Suppressor macrophage treated with lipopolysaccharide for 1 hour (primary cell): ENCODE data around the gene ZNF385A.

ENCODE experiments used
- DNase-seq, 3 donors: peaks; one replicate each; pipeline ENCODE4 v3.0.0-alpha.2; 2020 to 2022

The ZNF385A gene, protein sequence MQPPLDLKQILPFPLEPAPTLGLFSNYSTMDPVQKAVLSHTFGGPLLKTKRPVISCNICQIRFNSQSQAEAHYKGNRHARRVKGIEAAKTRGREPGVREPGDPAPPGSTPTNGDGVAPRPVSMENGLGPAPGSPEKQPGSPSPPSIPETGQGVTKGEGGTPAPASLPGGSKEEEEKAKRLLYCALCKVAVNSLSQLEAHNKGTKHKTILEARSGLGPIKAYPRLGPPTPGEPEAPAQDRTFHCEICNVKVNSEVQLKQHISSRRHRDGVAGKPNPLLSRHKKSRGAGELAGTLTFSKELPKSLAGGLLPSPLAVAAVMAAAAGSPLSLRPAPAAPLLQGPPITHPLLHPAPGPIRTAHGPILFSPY

DNA sequence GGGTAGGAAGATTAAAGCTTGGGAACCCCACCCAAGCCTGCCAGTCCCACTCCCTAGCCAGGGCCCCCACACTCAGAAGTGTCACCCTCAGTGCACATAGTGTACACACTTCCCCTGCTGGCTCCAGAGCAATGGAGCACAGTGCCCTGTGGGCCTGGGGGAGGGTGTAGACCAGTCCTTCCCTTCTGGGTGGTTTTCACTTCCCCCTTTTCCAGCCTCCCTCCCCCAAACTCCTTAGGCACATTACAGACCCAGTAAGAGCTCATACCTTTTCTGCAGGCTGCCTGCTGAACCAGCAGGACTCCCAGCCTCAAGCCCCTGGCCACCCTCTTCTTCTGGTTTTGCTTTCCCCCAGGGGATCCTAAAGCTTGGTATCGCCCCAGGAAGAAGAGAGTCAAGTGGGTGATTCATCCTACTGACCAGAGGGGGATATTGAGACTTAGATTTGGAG is at the start of gene ZNF385A:
Gene ZNF385A (minus strand): TSS at position 143 of the 451 bp plus-strand sequence. CDS start 219 bp downstream, outside the sequence.
- peak; percentile 87 to 90 (median 90) for DNase-seq

GRCh38 chr12:54432815-54433164 is 48.3 kb upstream of the ZNF385A start:
- no peak for DNase-seq

DNA sequence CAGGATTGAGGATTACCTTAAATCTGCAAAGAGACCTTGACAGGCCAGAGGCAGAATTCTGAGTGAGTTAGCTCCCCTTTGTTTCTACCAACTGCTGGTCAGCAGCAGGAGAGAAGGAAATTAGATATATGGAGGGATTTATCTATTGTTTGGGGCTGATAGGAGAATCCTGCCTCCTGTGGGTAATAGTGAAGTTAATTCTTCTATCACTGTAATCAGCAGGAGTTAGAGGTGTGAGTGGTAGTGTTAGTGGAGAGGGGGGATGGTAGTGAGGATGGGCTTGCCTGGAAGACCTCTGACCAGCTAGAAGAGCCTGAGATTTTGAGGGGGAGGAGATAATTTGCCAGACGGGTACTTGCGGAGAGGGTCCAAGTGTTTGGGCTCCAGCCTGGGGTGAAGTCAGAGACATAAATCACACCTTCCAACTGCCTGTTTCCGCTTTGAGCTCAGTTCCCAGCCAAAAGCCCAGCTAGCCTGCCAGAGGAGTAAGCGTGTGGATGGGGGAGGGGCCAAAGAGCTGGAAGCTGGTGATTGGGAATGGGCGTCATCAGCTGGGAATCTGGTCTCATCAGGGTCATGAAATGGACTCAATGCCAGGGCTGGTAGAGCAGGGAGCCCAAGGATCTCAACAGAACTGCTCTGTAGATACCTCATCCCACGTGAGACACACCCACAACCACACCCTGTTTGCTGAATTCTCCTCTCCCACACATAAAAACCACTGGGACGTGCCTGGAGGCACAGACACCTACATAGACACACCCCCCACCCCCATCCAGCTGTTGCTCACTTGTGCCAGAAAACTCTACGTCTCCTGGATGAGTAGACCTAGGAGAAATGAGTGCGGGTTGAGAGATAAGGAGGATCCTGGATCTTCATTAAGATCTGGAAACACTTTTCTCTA is 47.6 kb upstream of the ZNF385A start:
- DNase-seq: peak in 2 of 3 donors; percentile 32 to 57

DNA sequence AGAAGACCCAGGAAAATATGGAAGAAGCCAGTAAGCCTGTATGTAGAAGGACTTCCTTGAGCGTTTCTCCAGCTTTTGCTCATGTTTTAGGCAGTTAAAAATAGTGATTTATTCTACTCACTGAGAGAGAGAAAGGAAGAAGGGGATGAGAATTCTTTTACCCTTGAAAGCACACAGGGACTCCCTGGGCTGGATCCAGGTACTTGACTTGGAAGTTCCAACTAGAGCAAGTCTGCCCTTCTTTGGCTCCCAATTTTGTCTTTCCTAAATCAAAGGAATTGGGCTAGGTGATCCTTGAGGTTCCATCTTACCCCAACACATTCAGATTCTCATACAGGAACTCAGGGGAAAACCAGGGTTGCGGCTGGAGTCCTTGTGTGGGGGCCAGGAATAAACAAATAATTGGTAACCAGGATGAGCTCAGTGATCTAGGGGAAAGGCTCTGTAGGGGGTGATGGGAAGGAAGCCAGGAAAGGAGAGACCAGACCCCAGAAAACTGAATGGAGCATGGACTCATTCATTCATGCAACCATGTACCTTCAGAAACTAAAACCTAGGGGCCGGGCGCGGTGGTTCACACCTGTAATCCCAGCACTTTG is 46.0 kb upstream of the ZNF385A start:
- peak; percentile 60 to 71 (median 67) for DNase-seq

DNA sequence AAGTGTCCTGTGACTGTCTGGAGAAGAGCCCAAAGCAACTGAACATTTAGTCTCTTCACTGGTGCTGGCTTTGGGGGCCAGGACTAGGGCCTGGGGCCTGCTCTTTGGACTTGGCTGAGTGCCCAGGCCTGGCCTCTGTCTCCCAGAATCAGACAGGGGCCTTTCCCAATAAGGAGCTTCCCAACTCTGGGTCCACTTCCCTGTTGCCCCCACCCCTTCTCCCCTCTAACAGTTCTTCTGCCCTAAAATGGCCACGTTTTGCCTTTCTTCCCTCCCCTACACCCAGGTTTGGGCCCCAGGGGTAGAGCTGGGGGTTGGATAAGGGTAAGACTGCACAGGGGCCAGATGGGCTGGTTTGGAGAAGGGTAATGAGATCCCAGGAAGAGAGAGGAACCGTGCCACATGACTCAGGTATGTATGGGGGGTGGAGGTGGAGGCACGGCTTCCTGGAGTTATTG is 44.5 kb upstream of the ZNF385A start:
- DNase-seq: peak in 1 of 3 donors; percentile 27

GRCh38 chr12:54428050-54429013 is 43.8 kb upstream of the ZNF385A start:
- peak; percentile 73 to 82 (median 82) for DNase-seq

- no peak for DNase-seq
Measured at GRCh38 chr12:54427106-54427505, 42.6 kb upstream of the ZNF385A start.

GRCh38 chr12:54426690-54427089 is 42.2 kb upstream of the ZNF385A start:
- peak in 2 of 3 donors; percentile 32 to 48 for DNase-seq

- DNase-seq: no peak
Measured at GRCh38 chr12:54425702-54426101, 41.2 kb upstream of the ZNF385A start.

GRCh38 chr12:54424224-54424623 is 39.7 kb upstream of the ZNF385A start:
- DNase-seq: peak; percentile 74 to 83 (median 82)

DNA sequence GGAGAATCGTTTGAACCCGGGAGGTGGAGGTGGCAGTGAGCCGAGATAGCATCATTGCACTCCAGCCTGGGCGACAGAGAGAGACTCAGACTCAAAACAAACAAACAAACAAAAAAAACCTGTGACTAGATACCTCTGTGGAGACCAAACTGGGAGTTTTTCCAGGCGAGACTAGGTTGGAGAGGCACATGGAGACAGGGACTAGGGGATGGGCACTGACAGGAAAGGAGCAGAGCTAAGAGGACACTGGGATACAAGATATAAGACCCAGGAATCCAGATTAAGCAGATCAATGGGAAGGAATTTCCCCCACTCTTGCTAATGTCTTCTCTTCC is 39.2 kb upstream of the ZNF385A start:
- no peak for DNase-seq

DNA sequence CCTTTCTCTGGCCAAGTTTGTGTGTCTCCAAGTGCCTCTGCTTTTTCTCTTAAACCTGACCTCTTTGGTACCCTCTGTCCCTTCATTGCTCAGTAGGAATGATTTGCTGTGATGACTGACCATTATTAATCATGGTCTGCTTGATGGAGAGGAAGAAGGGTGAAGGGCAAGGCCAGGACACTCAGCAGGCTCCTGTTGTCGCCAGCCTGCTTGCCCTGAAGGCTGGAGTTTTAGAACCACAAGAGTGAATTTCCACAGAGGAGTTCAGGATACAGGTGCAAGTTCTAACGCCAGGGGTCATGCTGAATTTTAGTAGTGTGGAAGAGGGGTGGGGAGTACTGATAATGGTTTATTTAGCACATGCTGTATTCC is 37.3 kb upstream of the ZNF385A start:
- DNase-seq: no peak

DNA sequence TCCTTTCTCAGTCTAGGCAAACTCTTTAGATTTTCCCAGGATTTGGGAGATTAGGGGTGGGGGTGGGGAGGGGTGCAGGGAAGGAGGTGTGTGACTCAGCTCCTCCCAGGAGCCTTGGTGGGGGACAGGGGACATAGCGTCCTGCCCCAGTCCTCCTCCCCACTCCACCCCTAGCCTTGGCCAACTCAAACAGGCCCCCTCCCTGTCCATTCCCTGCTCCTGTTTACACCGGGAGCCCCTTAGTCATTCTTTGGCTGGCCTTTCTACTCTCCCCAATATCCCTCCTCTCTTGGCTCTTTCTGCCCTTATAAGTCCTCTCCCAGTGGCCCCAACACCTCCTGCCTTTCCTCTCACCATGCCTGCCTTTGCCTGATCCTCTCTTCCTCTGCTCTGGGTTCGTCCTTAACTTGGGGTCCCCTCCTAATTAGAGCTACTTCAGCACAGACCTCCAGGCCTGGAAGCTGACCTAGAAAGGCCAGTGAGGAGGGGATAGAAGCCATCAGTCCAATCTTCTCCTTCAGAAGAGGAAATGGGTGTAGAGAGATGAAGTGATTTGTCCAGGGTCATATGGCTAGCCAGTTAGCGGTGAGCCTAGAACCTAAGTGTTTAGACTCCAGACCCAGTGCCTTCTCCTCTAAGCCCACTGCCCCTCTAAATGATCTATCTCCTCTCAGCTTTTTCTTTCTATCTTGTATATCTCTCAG is 36.8 kb upstream of the ZNF385A start:
- DNase-seq: peak in 1 of 3 donors; percentile 24

GRCh38 chr12:54420766-54421144 is 36.2 kb upstream of the ZNF385A start:
- no peak for DNase-seq

- DNase-seq: peak; percentile 77 to 90 (median 88)
Measured at GRCh38 chr12:54419088-54419887, 34.8 kb upstream of the ZNF385A start, which contains the start of gene ITGA5. Gene ITGA5 (minus strand): TSS chr12:54419266. CDS start chr12:54419198, 68 bp downstream.

- no peak for DNase-seq
Measured at GRCh38 chr12:54418441-54419087, 34.0 kb upstream of the ZNF385A start.

- peak in 2 of 3 donors; percentile 51 to 69 for DNase-seq
Measured at GRCh38 chr12:54417712-54418440, 33.3 kb upstream of the ZNF385A start.

GRCh38 chr12:54416687-54417603 is 32.4 kb upstream of the ZNF385A start:
- DNase-seq: peak in 1 of 3 donors; percentile 2
